Measurements from ENCODE around the gene ZFP91. TPM values are rescaled to one million over a fixed set of nuclear protein-coding genes. Genes with fewer than 3 reads are reported as not detected.

ZFP91 gene
- total RNA-seq, 1 experiment from 2014 or later, result 56.2 TPM

GRCh38 chr11:58531865-58532341 is 47.0 kb upstream of the ZFP91 start:
- Histone ChIP-seq H3K36me3 (ENCODE audit: low read depth, low read length) (no peaks in the 10 kb centered on the region), H4K20me1 (ENCODE audit: low read length) (no peaks in the 10 kb centered on the region), H3K9me2 (replicated peaks; ENCODE audit: low read length) (no peaks in the 10 kb centered on the region), H3K4me3 (ENCODE audit: low read length) (no peak overlapping the region), H3K79me2 (ENCODE audit: low read length) (no peaks in the 10 kb centered on the region), H3K9ac (ENCODE audit: low read length) (no peak overlapping the region), H3K9me3 (ENCODE audit: low read length) (no peaks in the 10 kb centered on the region), H3K27me3 (ENCODE audit: low read length) (no peaks in the 10 kb centered on the region), H3K27ac (ENCODE audit: low read length) (no peak overlapping the region), H3K4me1 (ENCODE audit: insufficient read depth, low read length) (peaks cover 2% of the 10 kb centered on the region; the same call in 1 of the 2 replicates), H2AFZ (ENCODE audit: low read length) (no peak overlapping the region), H3F3A (ENCODE audit: low read length, unreplicated experiment) (no peaks in the 10 kb centered on the region), H3K4me2 (ENCODE audit: low read length) (no peak overlapping the region)
- ATAC-seq (no peak), DNase-seq (no peak)
- BruUV-seq (replicated peaks), result no TSS peak
- ChIA-PET CTCF (no interaction called here), POLR2A (ENCODE audit: unreplicated experiment) (no interaction called here)
- intact Hi-C loops (cut with micrococcal nuclease), result no loop called here
- TF ChIP-seq CTCF (conservative IDR thresholded peaks at IDR 0.05; ENCODE audit: low read depth, low read length) (no peak), EZH2phosphoT487 (IDR thresholded peaks at IDR 0.05; ENCODE audit: borderline replicate concordance, low read length) (no peak), EZH2 (IDR thresholded peaks at IDR 0.05; ENCODE audit: low read length, unreplicated experiment) (no peak)

- no peak for DNase-seq
- ChIA-PET CTCF (no interaction called here), POLR2A (ENCODE audit: unreplicated experiment) (no interaction called here)
- Histone ChIP-seq H3K9me3 (ENCODE audit: low read length) (no peaks in the 10 kb centered on the region), H3K9me2 (replicated peaks; ENCODE audit: low read length) (no peaks in the 10 kb centered on the region), H3K79me2 (ENCODE audit: low read length) (no peaks in the 10 kb centered on the region), H3K4me3 (ENCODE audit: low read length) (no peak overlapping the region), H3K4me1 (ENCODE audit: insufficient read depth, low read length) (no peaks in the 10 kb centered on the region), H2AFZ (ENCODE audit: low read length) (no peak overlapping the region), H3K4me2 (ENCODE audit: low read length) (no peak overlapping the region), H3K9ac (ENCODE audit: low read length) (no peak overlapping the region), H3K36me3 (ENCODE audit: low read depth, low read length) (peaks cover 7% of the 10 kb centered on the region; the same call in 1 of the 2 replicates), H3K27ac (ENCODE audit: low read length) (no peak overlapping the region), H4K20me1 (ENCODE audit: low read length) (no peaks in the 10 kb centered on the region), H3F3A (ENCODE audit: low read length, unreplicated experiment) (no peaks in the 10 kb centered on the region), H3K27me3 (ENCODE audit: low read length) (no peaks in the 10 kb centered on the region)
- no TSS peak for BruUV-seq (replicated peaks)
- no peak for ATAC-seq
- intact Hi-C loops (cut with micrococcal nuclease), result no loop called here
- no peak for TF ChIP-seq EZH2 (IDR thresholded peaks at IDR 0.05; ENCODE audit: low read length, unreplicated experiment)
- no peak for TF ChIP-seq CTCF (conservative IDR thresholded peaks at IDR 0.05; ENCODE audit: low read depth, low read length)
- no peak for TF ChIP-seq EZH2phosphoT487 (IDR thresholded peaks at IDR 0.05; ENCODE audit: borderline replicate concordance, low read length)
Observed at GRCh38 chr11:58546841-58547240, 32.0 kb upstream of the ZFP91 start.

- intact Hi-C loops (cut with micrococcal nuclease), result no loop called here
Observed at GRCh38 chr11:58549644-58550043, 29.2 kb upstream of the ZFP91 start.

More at GRCh38 chr11:58549644-58550043, 29.2 kb upstream of the ZFP91 start:
- Histone ChIP-seq H4K20me1 (ENCODE audit: low read length) (no peaks in the 10 kb centered on the region), H3K27ac (ENCODE audit: low read length) (no peak overlapping the region), H3K9me3 (ENCODE audit: low read length) (no peaks in the 10 kb centered on the region), H3K9ac (ENCODE audit: low read length) (no peak overlapping the region), H3K79me2 (ENCODE audit: low read length) (no peaks in the 10 kb centered on the region), H2AFZ (ENCODE audit: low read length) (no peak overlapping the region), H3F3A (ENCODE audit: low read length, unreplicated experiment) (no peaks in the 10 kb centered on the region), H3K9me2 (replicated peaks; ENCODE audit: low read length) (no peaks in the 10 kb centered on the region), H3K27me3 (ENCODE audit: low read length) (no peaks in the 10 kb centered on the region), H3K4me3 (ENCODE audit: low read length) (no peak overlapping the region), H3K4me2 (ENCODE audit: low read length) (no peak overlapping the region), H3K36me3 (ENCODE audit: low read depth, low read length) (peaks cover 11% of the 10 kb centered on the region; the same call in 1 of the 2 replicates), H3K4me1 (ENCODE audit: insufficient read depth, low read length) (no peaks in the 10 kb centered on the region)
- TF ChIP-seq EZH2phosphoT487 (IDR thresholded peaks at IDR 0.05; ENCODE audit: borderline replicate concordance, low read length) (no peak), EZH2 (IDR thresholded peaks at IDR 0.05; ENCODE audit: low read length, unreplicated experiment) (no peak), CTCF (conservative IDR thresholded peaks at IDR 0.05; ENCODE audit: low read depth, low read length) (no peak)
- BruUV-seq (replicated peaks), result no TSS peak
- CTCF ChIA-PET, result no interaction called here
- POLR2A ChIA-PET (ENCODE audit: unreplicated experiment), result no interaction called here
- no peak for DNase-seq
- ATAC-seq, result no peak
